HepG2 (cell line): ENCODE measurements around the gene YIF1B. TPM values are rescaled to one million over a fixed set of nuclear protein-coding genes. Genes with fewer than 3 reads are reported as not detected.

ENCODE experiments used
- CBX5 ChIP-seq: sonication (generic); formaldehyde crosslinking; IDR thresholded peaks from 2 replicates; pipeline ENCODE4 v1.4.0; 2020; ENCODE audit warnings: missing genetic modification reagents, borderline replicate concordance
- CENPBD1 ChIP-seq: sonication (generic); formaldehyde crosslinking; IDR thresholded peaks from 2 replicates; pipeline ENCODE4 v1.8.0; 2022; ENCODE audit warnings: missing genetic modification reagents, low read depth, mild to moderate bottlenecking, borderline replicate concordance
- FOSL1 ChIP-seq: sonication (generic); formaldehyde crosslinking; IDR thresholded peaks from 2 replicates; pipeline ENCODE4 v1.9.0; 2021; ENCODE audit warnings: missing genetic modification reagents, borderline replicate concordance
- FOXA3 ChIP-seq: IDR thresholded peaks from 2 replicates; pipeline ENCODE4 v1.6.1; 2016; ENCODE audit warnings: missing genetic modification reagents, missing compliant biosample characterization
- HNF4A ChIP-seq: sonication (generic); formaldehyde crosslinking; IDR thresholded peaks from 2 replicates; pipeline ENCODE4 v1.4.0; 2020; ENCODE audit warnings: missing genetic modification reagents
- KAT8 ChIP-seq: IDR thresholded peaks from 2 replicates; pipeline ENCODE4 v1.6.1; 2016; ENCODE audit warnings: missing genetic modification reagents, missing compliant biosample characterization
- SMYD3 ChIP-seq: sonication (generic); formaldehyde crosslinking; IDR thresholded peaks from 2 replicates; pipeline ENCODE4 v1.8.1; 2023; ENCODE audit warnings: mild to moderate bottlenecking, missing genetic modification reagents
- TBX2 ChIP-seq: sonication (generic); formaldehyde crosslinking; IDR thresholded peaks from 2 replicates; pipeline ENCODE4 v1.5.0; 2020; ENCODE audit warnings: missing genetic modification reagents, mild to moderate bottlenecking, borderline replicate concordance
- YEATS2 ChIP-seq: sonication (generic); formaldehyde crosslinking; IDR thresholded peaks from 2 replicates; pipeline ENCODE4 v1.4.0; 2020; ENCODE audit warnings: missing genetic modification reagents, borderline replicate concordance
- ZNF414 ChIP-seq: sonication (generic); formaldehyde crosslinking; IDR thresholded peaks from 2 replicates; pipeline ENCODE4 v1.5.0; 2020; ENCODE audit warnings: missing genetic modification reagents
- ZNF430 ChIP-seq: sonication (generic); formaldehyde crosslinking; IDR thresholded peaks from 2 replicates; pipeline ENCODE4 v1.9.0; 2021; ENCODE audit warnings: mild to moderate bottlenecking, missing genetic modification reagents
- ZNF547 ChIP-seq: sonication (generic); formaldehyde crosslinking; IDR thresholded peaks from 2 replicates; pipeline ENCODE4 v1.5.1; 2020; ENCODE audit warnings: mild to moderate bottlenecking, missing genetic modification reagents
- ZNF572 ChIP-seq: sonication (generic); formaldehyde crosslinking; IDR thresholded peaks from 2 replicates; pipeline ENCODE4 v1.5.1; 2020; ENCODE audit warnings: mild to moderate bottlenecking, missing genetic modification reagents
- ZNF672 ChIP-seq: sonication (generic); formaldehyde crosslinking; IDR thresholded peaks from 2 replicates; pipeline ENCODE4 v1.8.1; 2022; ENCODE audit warnings: missing genetic modification reagents
- ZNF839 ChIP-seq: sonication (generic); formaldehyde crosslinking; IDR thresholded peaks from 2 replicates; pipeline ENCODE4 v1.4.0; 2020; ENCODE audit warnings: missing genetic modification reagents, mild to moderate bottlenecking, borderline replicate concordance
- ZNF891 ChIP-seq: sonication (generic); formaldehyde crosslinking; IDR thresholded peaks from 2 replicates; pipeline ENCODE4 v1.5.0; 2020; ENCODE audit warnings: mild to moderate bottlenecking, missing genetic modification reagents
- polyA plus RNA-seq, 8 experiments: library from polyadenylated mRNA; depleted of rRNA in 3 of 8; stranded (reverse) in 7 of 8; unstranded in 1 of 8; fragments of >200 nt; fragmentation: Illumina TruSeq in 4 of 8; extraction: Trizol in 4 of 8; gene quantifications; 2 replicates each; pipeline versions ENCODE4 v1.2.1 to v1.2.3, GENCODE V29; 2011 to 2016; ENCODE audit warnings: low read depth in 4 of 8, missing spikeins in 1 of 8, mixed read lengths in 1 of 8; ENCODE audit not compliant: insufficient read depth in 1 of 8
- total RNA-seq, 5 experiments: library from RNA; depleted of rRNA; stranded (reverse); fragments of >200 nt; fragmentation: Illumina TruSeq; extraction: Trizol; gene quantifications; 2 replicates each; pipeline ENCODE4 v1.2.3, GENCODE V29; 2016; ENCODE audit warnings: low read depth in 1 of 5
- TF ChIP-seq, protein P1 (sequence below), 2 experiments: fragments of 450-650 bp in 1 of 2; sonication (generic) in 1 of 2; formaldehyde crosslinking in 1 of 2; IDR thresholded peaks; 2 replicates each; pipeline versions ENCODE4 v1.6.1 to v1.8.0; 2016 to 2022; ENCODE audit warnings: antibody characterized with exemption in 1 of 2, mild to moderate bottlenecking in 1 of 2, missing genetic modification reagents in 1 of 2
- TF ChIP-seq, protein P2 (sequence below): IDR thresholded peaks from 2 replicates; pipeline ENCODE4 v1.6.1; 2016

Gene YIF1B
- total and polyA plus RNA-seq, 2 of the 13 experiments (the other 11 are each of a cell fraction or from before 2014, with no cell fraction given): 41.4 to 85.2 TPM

DNA sequence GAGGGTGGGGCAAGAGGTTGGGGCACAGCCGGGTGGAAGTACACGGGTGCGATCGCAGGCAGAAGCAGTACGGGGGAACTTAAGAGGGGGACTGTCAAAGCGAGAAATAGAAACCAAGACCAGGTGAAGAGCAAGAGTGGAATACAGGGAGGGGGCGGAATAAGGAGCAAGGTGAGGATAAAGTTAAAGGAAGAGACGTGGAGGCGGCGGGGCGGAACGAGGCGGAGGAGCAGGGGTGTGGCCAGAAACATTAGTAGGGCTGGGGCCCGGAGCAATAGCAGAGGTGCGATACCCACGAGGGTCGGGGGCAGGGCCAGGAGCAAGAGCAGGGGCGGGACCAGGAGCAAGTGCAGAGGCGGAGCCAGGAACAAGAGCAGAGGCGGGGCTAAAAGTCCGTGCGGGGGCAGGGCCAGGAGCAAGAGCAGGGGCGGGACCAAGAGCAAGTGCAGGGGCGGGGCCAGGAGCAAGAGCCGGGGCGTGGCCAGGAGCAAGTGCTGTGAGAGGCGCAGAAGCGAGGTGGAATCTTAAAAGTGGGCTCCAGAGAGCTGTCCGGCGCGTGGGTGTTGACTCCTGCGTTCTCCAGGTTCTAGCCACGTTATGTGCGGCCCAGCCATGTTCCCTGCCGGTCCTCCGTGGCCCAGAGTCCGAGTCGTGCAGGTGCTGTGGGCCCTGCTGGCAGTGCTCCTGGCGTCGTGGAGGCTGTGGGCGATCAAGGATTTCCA, 21.1 kb upstream of the YIF1B start (continued):
- TF ChIP-seq, protein P1, sequence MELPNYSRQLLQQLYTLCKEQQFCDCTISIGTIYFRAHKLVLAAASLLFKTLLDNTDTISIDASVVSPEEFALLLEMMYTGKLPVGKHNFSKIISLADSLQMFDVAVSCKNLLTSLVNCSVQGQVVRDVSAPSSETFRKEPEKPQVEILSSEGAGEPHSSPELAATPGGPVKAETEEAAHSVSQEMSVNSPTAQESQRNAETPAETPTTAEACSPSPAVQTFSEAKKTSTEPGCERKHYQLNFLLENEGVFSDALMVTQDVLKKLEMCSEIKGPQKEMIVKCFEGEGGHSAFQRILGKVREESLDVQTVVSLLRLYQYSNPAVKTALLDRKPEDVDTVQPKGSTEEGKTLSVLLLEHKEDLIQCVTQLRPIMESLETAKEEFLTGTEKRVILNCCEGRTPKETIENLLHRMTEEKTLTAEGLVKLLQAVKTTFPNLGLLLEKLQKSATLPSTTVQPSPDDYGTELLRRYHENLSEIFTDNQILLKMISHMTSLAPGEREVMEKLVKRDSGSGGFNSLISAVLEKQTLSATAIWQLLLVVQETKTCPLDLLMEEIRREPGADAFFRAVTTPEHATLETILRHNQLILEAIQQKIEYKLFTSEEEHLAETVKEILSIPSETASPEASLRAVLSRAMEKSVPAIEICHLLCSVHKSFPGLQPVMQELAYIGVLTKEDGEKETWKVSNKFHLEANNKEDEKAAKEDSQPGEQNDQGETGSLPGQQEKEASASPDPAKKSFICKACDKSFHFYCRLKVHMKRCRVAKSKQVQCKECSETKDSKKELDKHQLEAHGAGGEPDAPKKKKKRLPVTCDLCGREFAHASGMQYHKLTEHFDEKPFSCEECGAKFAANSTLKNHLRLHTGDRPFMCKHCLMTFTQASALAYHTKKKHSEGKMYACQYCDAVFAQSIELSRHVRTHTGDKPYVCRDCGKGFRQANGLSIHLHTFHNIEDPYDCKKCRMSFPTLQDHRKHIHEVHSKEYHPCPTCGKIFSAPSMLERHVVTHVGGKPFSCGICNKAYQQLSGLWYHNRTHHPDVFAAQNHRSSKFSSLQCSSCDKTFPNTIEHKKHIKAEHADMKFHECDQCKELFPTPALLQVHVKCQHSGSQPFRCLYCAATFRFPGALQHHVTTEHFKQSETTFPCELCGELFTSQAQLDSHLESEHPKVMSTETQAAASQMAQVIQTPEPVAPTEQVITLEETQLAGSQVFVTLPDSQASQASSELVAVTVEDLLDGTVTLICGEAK (IDR thresholded peaks at IDR 0.05): no peak
- TF ChIP-seq, protein P1 (CRISPR knock-in tag; IDR thresholded peaks at IDR 0.05): no peak
- no peak for TF ChIP-seq HNF4A (CRISPR knock-in tag)
- no peak for TF ChIP-seq CBX5 (CRISPR knock-in tag)
- TF ChIP-seq ZNF547 (CRISPR knock-in tag): no peak
- TF ChIP-seq ZNF672 (CRISPR knock-in tag): no peak
- TF ChIP-seq ZNF891 (CRISPR knock-in tag): no peak
- TF ChIP-seq CENPBD1 (CRISPR knock-in tag): no peak
- TF ChIP-seq FOSL1 (CRISPR knock-in tag): no peak
- TF ChIP-seq ZNF430 (CRISPR knock-in tag): peak; percentile 40; the same call in 1 of the 2 replicates
- no peak for TF ChIP-seq KAT8
- no peak for TF ChIP-seq ZNF839 (CRISPR knock-in tag)
- no peak for TF ChIP-seq ZNF414 (CRISPR knock-in tag)
- TF ChIP-seq ZNF572: no peak
- TF ChIP-seq FOXA3 (CRISPR knock-in tag): no peak
- TF ChIP-seq, protein P2, sequence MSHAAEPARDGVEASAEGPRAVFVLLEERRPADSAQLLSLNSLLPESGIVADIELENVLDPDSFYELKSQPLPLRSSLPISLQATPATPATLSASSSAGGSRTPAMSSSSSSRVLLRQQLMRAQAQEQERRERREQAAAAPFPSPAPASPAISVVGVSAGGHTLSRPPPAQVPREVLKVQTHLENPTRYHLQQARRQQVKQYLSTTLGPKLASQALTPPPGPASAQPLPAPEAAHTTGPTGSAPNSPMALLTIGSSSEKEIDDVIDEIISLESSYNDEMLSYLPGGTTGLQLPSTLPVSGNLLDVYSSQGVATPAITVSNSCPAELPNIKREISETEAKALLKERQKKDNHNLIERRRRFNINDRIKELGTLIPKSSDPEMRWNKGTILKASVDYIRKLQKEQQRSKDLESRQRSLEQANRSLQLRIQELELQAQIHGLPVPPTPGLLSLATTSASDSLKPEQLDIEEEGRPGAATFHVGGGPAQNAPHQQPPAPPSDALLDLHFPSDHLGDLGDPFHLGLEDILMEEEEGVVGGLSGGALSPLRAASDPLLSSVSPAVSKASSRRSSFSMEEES (CRISPR knock-in tag): 0 out of 2 replicates have a peak, but pooled peaks have one; percentile 10
- TF ChIP-seq TBX2: no peak
- 0 out of 2 replicates have a peak, but pooled peaks have one; percentile 31 for TF ChIP-seq YEATS2 (CRISPR knock-in tag)
- TF ChIP-seq SMYD3: peak; percentile 63; the same call in 1 of the 2 replicates
